ENCODE data around the gene SLC8A1.

SLC8A1 gene

GRCh38 chr2:40244251-40244650 lies 207.6 kb downstream of the SLC8A1 start:
- no peak for DNase-seq (ENCODE audit: low read depth in 2 of 2, low spot score in 1 of 2)

- DNase-seq (ENCODE audit: low read depth in 2 of 2, low spot score in 1 of 2) = no peak
Observed at GRCh38 chr2:40243581-40244187, 208.2 kb downstream of the SLC8A1 start.

GRCh38 chr2:40242315-40242714 lies 209.6 kb downstream of the SLC8A1 start:
- no peak for DNase-seq (ENCODE audit: low read depth in 2 of 2, low spot score in 1 of 2)

DNA sequence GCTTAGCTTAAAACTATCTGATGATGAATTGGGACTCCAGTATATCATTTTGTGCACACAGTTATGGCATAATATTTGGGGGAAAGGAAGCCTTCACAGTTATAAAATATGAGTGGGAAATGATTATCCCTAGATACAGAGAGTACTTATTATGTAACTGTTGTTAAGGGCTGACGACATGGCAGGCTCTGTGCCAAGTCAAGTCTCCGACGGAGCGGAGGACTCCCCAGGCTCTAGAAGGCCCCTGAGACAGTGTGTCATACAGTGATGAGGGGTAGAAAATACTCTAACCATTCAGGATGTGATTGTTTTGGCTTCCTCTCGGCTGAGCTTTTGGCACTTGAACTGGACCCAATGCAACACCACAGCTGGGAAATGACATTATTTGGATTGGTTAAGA lies 211.8 kb downstream of the SLC8A1 start:
- no peak for DNase-seq (ENCODE audit: low read depth in 2 of 2, low spot score in 1 of 2)

DNA sequence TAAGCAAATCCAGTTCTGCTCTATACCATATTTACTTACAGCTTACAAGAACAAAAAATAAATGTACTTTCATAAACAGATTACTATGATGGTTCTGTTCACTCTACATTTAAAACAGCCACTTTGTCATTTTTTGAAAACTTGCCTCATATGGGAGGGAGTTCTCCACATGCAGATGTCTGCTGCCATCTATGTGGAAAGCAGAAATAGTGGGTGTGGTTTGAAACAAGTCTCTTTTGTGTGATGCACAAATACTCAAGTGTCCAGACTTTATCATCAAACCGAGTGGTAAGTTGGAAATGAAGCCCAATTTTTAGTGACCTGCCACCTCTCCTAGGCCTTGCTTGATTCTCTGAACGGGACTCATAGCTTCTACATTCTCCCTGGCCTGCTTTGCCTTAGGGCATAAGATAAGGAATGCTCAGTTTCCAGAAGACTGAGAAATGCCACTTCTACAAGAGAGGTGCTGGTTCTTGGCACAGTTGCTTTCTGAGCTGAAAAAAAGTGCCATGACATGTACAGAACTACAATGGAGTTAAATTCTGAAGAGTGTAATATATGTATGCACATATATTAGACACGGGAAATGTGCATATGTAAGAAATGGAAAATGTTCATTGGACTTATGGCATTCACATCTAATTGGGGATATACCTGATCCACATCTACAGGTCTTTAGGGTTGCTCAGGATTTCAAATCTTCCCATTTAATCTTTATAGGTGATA lies 221.0 kb downstream of the SLC8A1 start:
- no peak for DNase-seq (ENCODE audit: low read depth in 2 of 2, low spot score in 1 of 2)

DNA sequence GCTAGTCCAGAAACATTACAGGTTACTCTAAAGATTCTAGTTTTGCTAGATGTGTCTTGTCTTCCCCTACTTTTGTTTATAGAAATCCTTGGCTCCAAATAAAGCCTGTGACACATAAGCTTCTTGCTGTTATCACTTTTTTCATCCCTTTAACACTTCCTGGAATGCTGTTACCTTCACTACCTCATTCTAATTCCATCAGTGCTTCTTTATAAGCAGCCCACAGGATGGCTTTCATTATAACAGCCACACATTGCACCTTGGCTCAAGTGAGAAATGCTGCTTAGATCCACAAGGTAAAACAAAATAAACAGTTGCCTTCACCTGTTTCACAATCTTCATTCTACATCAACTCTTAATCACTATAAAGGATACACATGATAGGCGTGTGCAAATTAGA lies 221.7 kb downstream of the SLC8A1 start:
- no peak for DNase-seq (ENCODE audit: low read depth in 2 of 2, low spot score in 1 of 2)

DNA sequence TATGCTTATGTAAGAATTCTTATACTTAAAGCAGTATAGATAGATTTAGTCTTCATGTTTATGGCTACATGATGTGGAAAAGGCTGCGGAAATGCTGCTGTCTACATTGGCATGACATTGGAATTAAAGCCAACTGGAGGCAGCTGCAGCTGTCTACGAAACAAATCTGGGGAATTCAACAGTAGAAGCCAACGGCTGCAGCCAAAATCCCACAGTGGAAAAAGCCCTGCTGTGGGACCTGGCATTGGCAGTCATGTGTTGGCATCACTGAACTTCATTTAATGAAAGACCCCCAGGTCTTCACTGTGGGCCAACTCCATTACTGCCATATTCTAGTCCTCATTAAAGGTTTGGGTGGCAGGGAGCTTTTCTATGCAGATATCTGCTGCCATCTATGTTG lies 223.6 kb downstream of the SLC8A1 start:
- no peak for DNase-seq (ENCODE audit: low read depth in 2 of 2, low spot score in 1 of 2)

GRCh38 chr2:40227210-40227609 lies 224.7 kb downstream of the SLC8A1 start:
- no peak for DNase-seq (ENCODE audit: low read depth in 2 of 2, low spot score in 1 of 2)

GRCh38 chr2:40226637-40227036 lies 225.3 kb downstream of the SLC8A1 start:
- DNase-seq (ENCODE audit: low read depth in 2 of 2, low spot score in 1 of 2) = no peak

GRCh38 chr2:40225670-40226210 lies 226.2 kb downstream of the SLC8A1 start:
- DNase-seq (ENCODE audit: low read depth in 2 of 2, low spot score in 1 of 2) = no peak

GRCh38 chr2:40224318-40224717 lies 227.6 kb downstream of the SLC8A1 start:
- DNase-seq (ENCODE audit: low read depth in 2 of 2, low spot score in 1 of 2) = no peak

GRCh38 chr2:40220177-40220925 lies 231.5 kb downstream of the SLC8A1 start:
- no peak for DNase-seq (ENCODE audit: low read depth in 2 of 2, low spot score in 1 of 2)

DNA sequence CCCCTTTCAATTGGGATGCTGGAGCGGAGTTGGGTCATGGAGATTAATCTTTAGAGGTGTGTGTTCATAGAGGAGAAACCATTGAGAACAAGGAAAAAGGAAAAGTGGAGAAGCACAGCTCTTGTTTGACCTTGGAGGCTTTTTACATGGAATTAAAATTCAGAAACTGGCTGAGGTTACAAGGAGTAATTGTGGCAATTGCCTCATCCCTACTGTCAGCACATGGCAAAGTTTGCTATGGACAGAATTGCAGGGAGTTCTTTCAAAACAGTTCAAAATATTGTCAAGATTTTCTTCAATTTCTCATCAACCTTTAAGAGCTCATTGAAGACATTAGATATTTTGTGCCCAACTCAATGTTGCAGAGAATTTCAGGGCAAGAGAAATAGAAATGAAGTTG lies 232.7 kb downstream of the SLC8A1 start:
- DNase-seq (ENCODE audit: low read depth in 2 of 2, low spot score in 1 of 2) = no peak

DNA sequence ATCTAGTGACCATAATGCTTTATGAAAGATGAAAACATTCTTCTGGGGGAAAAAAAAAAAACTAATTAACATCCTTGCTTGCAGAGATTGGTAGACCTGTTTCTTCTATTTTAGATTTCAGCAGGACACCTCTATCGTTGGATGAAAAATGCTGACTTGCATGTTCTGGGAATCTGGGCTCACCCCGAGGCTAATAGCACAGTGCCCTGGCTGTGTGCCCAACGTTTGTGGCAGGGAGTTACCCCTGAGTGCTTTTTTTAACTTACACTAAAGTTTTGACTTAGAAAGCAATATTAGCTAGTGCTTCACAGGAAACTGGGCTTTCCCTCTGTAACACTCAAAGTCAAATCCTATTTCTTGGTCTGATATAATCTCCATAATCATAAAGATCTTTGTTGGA lies 233.2 kb downstream of the SLC8A1 start:
- no peak for DNase-seq (ENCODE audit: low read depth in 2 of 2, low spot score in 1 of 2)

DNA sequence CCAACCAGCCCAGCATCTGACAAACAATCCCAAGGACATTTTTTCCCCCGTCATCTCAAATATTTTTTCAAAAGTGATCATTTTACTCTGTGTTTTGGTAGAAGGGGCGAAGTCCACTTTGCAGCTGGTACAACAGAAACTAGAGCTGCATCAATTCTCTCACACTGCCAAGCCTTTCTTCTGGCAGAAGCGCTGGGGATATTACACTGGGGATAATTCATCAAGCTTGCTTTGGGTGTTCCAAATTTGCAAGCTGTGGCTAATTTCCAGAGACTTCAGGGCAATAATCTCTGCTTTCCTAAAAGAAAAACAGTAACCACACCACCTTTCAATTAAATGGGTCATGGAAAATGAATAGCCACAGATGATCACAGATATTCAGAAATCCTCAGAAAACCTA lies 238.3 kb downstream of the SLC8A1 start:
- DNase-seq (ENCODE audit: low read depth in 2 of 2, low spot score in 1 of 2) = no peak

GRCh38 chr2:40213071-40213470 lies 238.8 kb downstream of the SLC8A1 start:
- no peak for DNase-seq (ENCODE audit: low read depth in 2 of 2, low spot score in 1 of 2)

GRCh38 chr2:40210968-40211353 lies 240.9 kb downstream of the SLC8A1 start:
- no peak for DNase-seq (ENCODE audit: low read depth in 2 of 2, low spot score in 1 of 2)

DNA sequence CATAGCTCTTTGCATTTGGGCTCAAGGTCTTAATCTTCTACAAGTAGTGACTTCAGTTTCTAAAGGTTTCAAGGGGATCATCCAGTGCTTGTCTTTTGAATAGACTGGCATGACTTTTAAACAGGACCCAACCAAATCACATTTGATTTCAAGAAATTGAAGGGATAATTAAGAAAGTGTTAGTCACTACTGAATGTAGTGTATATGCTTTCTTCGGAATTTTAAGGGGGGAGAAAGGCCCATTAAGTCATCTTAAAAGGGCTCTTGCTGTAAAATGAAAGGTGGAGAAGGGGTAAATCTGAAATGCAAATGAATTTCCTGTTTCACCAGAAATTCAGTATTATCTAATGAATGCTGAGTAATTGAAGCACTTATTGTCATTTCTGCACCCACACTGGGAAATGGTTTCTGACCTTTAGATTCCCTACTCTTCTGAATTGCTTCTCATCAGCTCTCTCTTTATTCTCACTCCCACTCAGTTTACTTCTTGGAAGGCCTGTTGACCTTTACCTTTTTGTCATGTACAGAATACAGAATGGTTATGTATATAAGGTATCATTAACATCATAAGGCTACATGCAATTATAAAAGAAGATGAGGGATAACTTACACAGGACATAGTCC lies 241.4 kb downstream of the SLC8A1 start:
- no peak for DNase-seq (ENCODE audit: low read depth in 2 of 2, low spot score in 1 of 2)

- no peak for DNase-seq (ENCODE audit: low read depth in 2 of 2, low spot score in 1 of 2)
Observed at GRCh38 chr2:40209761-40210160, 242.1 kb downstream of the SLC8A1 start.

DNA sequence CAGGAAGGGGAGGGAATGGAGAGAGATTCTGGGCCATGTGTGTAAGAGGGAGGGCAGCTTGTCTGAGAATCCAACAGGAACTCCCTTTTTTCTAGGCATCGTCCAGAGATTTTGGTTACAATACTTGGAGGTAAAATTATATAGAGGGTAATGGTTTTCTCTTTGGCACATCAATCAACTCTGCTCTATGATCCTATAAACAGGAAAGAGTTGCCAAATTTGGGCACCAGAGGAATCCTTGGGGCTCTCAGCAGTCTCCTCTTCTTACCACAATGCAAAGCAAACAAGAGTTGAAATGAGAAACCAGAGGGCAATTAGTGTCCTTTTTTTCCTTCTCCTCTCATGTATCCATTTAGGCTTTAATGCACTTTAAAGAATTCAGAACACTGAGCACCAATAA lies 243.4 kb downstream of the SLC8A1 start:
- no peak for DNase-seq (ENCODE audit: low read depth in 2 of 2, low spot score in 1 of 2)

DNA sequence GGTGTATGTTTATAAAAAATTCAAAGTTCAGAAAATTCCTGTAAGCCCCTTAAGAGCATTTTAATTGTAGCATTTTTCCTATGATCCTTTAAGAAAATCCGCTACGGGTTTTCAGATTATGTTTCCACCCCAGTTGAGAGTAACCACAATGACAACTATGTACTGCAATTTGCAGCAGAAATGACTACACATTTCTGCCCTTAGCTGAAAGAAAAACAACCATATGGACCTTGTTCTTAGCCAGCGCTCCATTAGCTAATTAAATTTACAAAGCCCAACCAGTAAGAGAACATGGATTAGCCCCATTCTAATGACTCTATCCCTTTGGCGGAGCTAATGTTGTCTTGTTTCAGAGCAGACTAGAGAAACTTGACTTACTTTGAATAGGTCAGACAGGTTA lies 247.6 kb downstream of the SLC8A1 start:
- DNase-seq (ENCODE audit: low read depth in 2 of 2, low spot score in 1 of 2) = no peak

Data from stimulated activated CD8-positive, alpha-beta memory T cell treated with anti-CD3 and anti-CD28 coated beads, Interleukin-4, amount 100 ng/mL, for 1 hour (primary cell).